Measurements from ENCODE around the gene ENG.

ENG gene

GRCh38 chr9:127778280-127779135, 76.0 kb downstream of the ENG start, which contains the start of gene SH2D3C:
Gene SH2D3C (minus strand): TSS chr9:127778666. CDS start chr9:127778627, 39 bp downstream.
- peak in 1 of 2 donors; percentile 35 for DNase-seq (ENCODE audit: low read depth in 1 of 2, low spot score in 1 of 2)

- DNase-seq (ENCODE audit: low read depth in 1 of 2, low spot score in 1 of 2), result no peak
Measured at GRCh38 chr9:127777368-127777980, 77.0 kb downstream of the ENG start.

GRCh38 chr9:127776924-127777289, 77.6 kb downstream of the ENG start:
- no peak for DNase-seq (ENCODE audit: low read depth in 1 of 2, low spot score in 1 of 2)

- DNase-seq (ENCODE audit: low read depth in 1 of 2, low spot score in 1 of 2), result peak; percentile 44 to 59
Measured at GRCh38 chr9:127776195-127776923, 78.1 kb downstream of the ENG start.

- DNase-seq (ENCODE audit: low read depth in 1 of 2, low spot score in 1 of 2), result no peak
Measured at GRCh38 chr9:127773981-127774380, 80.5 kb downstream of the ENG start.

- no peak for DNase-seq (ENCODE audit: low read depth in 1 of 2, low spot score in 1 of 2)
Measured at GRCh38 chr9:127773272-127773671, 81.2 kb downstream of the ENG start.

- no peak for DNase-seq (ENCODE audit: low read depth in 1 of 2, low spot score in 1 of 2)
Measured at GRCh38 chr9:127772603-127773002, 81.9 kb downstream of the ENG start.

GRCh38 chr9:127771570-127772189, 82.8 kb downstream of the ENG start:
- DNase-seq (ENCODE audit: low read depth in 1 of 2, low spot score in 1 of 2), result no peak

GRCh38 chr9:127770905-127771569, 83.4 kb downstream of the ENG start:
- DNase-seq (ENCODE audit: low read depth in 1 of 2, low spot score in 1 of 2), result peak; percentile 91 to 95

- DNase-seq (ENCODE audit: low read depth in 1 of 2, low spot score in 1 of 2), result no peak
Measured at GRCh38 chr9:127770583-127770904, 83.9 kb downstream of the ENG start.

GRCh38 chr9:127769929-127770582, 84.4 kb downstream of the ENG start:
- DNase-seq (ENCODE audit: low read depth in 1 of 2, low spot score in 1 of 2), result no peak

GRCh38 chr9:127769101-127769500, 85.4 kb downstream of the ENG start:
- no peak for DNase-seq (ENCODE audit: low read depth in 1 of 2, low spot score in 1 of 2)

- DNase-seq (ENCODE audit: low read depth in 1 of 2, low spot score in 1 of 2), result no peak
Measured at GRCh38 chr9:127768698-127769097, 85.8 kb downstream of the ENG start.

- DNase-seq (ENCODE audit: low read depth in 1 of 2, low spot score in 1 of 2), result no peak
Measured at GRCh38 chr9:127767909-127768331, 86.5 kb downstream of the ENG start.

- DNase-seq (ENCODE audit: low read depth in 1 of 2, low spot score in 1 of 2), result no peak
Measured at GRCh38 chr9:127767410-127767809, 87.0 kb downstream of the ENG start.

GRCh38 chr9:127765418-127765817, 89.0 kb downstream of the ENG start:
- DNase-seq (ENCODE audit: low read depth in 1 of 2, low spot score in 1 of 2), result no peak
